GM12865 (cell line): Measurements from ENCODE around the gene SPPL3.

Source experiments
- DNase-seq: peaks from one replicate; pipeline ENCODE4 v3.0.0; 2010; ENCODE audit warnings: low read depth
- H3K4me3 ChIP-seq: 2 replicates; pipeline ENCODE4 v1.5.1; 2011; ENCODE audit warnings: mild to moderate bottlenecking, low read depth, low read length, control low read depth
- TF ChIP-seq, protein P1 (sequence below): IDR thresholded peaks from 2 replicates; pipeline ENCODE4 v1.5.1; 2011; ENCODE audit warnings: low read length, control low read depth, low read depth, inconsistent platforms; ENCODE audit not compliant: insufficient read depth; ENCODE audit errors: missing control alignments

SPPL3 gene

DNA sequence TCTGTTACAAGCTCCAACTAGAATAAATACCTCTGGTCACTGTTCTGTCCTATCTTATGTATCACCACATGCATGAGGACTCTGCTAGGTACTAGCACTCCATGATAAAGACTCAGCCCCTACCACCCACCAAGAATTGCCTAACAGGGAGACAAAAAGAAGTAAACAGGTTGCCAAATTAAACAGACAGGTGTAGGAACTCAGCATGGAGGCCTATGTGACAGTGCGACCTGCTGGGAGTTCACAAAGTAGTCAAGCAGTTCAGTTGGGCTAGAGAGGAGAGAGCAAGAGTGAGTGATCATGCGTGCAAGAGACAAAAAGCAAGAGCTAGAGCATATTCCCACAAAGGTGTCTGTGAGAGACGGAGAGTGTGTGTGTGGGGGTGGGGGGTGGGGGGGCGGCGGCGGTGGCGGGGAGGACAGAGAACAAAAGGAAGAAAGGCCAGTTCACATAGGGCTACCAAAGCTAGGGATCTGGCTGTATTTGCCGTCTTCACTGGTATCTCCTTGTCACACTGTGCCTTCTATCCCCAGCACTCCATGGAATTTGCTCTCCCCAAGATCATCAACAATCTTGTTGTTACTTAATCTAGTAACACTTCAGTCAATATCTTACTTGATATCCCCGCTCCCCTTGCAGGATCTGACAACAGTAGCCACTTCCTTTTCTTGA is 81.2 kb downstream of the SPPL3 start:
- no peak overlapping the region for H3K4me3 ChIP-seq
- TF ChIP-seq, protein P1, sequence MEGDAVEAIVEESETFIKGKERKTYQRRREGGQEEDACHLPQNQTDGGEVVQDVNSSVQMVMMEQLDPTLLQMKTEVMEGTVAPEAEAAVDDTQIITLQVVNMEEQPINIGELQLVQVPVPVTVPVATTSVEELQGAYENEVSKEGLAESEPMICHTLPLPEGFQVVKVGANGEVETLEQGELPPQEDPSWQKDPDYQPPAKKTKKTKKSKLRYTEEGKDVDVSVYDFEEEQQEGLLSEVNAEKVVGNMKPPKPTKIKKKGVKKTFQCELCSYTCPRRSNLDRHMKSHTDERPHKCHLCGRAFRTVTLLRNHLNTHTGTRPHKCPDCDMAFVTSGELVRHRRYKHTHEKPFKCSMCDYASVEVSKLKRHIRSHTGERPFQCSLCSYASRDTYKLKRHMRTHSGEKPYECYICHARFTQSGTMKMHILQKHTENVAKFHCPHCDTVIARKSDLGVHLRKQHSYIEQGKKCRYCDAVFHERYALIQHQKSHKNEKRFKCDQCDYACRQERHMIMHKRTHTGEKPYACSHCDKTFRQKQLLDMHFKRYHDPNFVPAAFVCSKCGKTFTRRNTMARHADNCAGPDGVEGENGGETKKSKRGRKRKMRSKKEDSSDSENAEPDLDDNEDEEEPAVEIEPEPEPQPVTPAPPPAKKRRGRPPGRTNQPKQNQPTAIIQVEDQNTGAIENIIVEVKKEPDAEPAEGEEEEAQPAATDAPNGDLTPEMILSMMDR = no peak
- DNase-seq = no peak

DNA sequence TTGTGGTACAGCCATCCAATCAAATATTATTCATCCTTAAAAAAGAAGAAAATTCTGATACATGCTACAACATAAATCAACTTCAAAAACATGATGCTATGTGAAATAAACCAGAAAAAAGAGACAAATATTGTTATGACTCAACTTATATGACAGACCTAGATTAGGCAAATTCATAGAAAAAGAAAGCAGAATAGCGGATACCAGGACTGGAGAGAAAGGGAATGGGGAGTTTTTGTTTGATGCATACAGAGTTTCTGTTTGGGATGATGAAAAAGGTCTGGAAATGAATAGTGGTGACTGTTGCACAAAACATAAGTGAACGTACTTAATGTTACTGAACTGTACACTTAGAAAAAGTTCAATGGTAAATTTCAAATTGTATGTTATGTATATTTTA is 82.3 kb downstream of the SPPL3 start:
- DNase-seq = peak; percentile 64
- TF ChIP-seq, protein P1 = no peak
- no peak overlapping the region for H3K4me3 ChIP-seq

DNA sequence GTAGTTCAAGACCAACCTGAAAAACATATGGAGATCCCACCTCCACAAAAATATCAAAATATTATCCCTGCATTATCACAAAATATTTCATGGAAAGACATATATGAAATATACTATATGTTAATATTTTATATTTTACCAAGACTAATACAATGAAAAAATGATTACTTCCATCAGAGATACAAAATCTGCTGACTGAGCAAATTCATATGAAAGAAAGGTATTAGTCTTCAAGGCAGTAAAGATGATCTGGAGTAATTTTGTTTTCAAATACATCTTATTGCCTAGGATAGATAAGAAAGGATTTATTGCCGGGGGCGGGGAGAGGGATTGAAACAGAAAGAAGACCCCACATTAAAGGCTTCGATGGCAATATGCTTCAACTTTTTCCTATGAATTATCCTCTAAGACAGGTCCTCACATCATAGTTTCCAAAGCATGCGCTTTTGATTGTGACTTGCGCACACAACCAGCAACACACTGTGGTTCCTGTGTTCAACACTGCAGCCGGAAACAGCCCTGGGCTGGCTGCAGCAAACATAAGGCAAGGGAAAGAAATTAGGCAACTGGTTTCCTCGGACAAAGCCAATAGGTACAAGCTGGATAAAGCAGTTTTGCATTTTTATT is 83.2 kb downstream of the SPPL3 start:
- no peak for DNase-seq
- H3K4me3 ChIP-seq = no peak overlapping the region
- TF ChIP-seq, protein P1 = no peak

DNA sequence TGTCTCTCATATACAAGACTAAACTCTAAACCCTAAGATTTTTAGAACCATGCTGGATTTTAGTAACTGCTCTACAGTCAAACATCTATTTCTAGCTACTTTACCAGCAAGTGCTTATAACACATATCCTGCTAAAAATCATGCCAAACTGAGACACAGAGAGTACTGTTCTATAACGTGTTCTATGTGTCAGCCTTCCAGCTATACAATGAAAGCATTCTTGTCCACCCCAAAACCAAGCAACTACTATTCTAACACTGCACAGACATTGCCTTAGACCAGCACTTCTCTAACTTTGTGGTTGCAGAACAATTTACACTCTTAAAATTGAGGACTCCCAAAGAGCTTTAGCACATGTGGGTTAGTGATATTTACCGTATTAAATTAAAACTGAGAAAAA is 85.7 kb downstream of the SPPL3 start:
- TF ChIP-seq, protein P1 = no peak
- H3K4me3 ChIP-seq = no peak overlapping the region
- no peak for DNase-seq

DNA sequence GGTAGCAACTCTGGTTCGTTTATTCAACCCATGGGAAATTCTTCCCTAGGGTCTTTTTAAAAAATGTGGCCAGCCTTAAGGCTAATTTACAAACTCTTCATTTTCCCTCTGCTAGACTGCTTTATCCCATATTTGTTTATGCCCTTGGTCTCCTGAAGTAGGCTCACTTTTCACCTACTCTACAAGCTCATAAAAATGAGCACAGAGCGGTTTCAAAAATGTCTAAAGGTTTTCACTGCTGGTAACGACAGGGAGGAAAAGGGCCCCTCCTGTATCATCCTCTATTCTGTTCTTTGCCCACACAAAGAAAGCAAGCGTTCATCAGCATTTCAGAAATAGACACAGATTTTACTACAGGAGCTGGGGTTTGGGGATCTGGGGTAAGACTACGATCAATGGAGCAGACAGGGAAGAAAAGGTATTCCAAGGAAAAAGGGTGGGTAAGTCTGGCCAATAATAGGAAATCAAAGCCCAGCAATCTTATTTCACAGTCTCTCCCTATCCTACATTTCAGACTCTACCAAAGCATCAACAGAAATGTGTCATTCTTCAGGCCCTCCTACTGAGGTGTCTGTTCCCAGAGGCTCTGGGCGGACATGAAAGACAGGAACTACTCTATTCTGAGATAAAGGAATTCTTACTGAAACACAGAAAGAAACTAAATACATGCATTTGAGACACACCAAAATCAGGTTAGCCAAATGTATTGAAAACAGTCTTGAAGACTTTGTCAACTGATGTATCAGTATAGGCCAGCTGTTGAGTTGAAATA is 86.4 kb downstream of the SPPL3 start:
- TF ChIP-seq, protein P1 = no peak
- no peak overlapping the region for H3K4me3 ChIP-seq
- DNase-seq = no peak

DNA sequence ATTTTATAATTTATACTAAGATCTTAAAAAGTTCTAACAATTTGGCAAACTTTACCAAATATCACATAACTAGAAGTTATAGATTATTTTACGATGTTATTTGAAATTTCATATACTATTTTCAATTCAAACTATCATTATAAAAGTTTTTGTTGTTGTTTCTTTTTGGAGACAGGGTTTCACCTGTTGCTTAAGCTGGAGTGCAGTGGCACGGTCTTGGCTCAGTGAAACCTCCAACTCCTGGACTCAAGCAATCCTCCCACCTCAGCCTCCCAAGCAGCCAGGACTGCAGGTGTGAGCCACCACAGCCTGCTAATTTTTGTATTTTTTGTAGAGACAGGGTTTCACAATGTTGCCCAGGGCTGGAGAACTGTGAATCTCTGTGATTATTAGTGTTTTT is 87.8 kb downstream of the SPPL3 start:
- DNase-seq = no peak
- no peak overlapping the region for H3K4me3 ChIP-seq
- TF ChIP-seq, protein P1 = no peak
